Activated T-helper 1 cell treated with anti-CD3 and anti-CD28 coated beads, Interleukin-12 subunit alpha, Interleukin-12 subunit beta, Interleukin-2, Interleukin-4 antibody, amounts not matched to agents 30 ng/mL and 10 ng/mL and 1 ng/mL, durations not matched to agents 14 hours and 24 hours and 36 hours (primary cell): ENCODE data around the gene FASN. TPM values are rescaled to one million over a fixed set of nuclear protein-coding genes. Genes with fewer than 3 reads are reported as not detected.

Experiments used
- DNase-seq: peaks from one replicate; pipeline ENCODE4 v3.0.0; 2021; ENCODE audit warnings: low spot score
- H3K27ac Mint-ChIP-seq: one replicate; pipeline ENCODE4 v1.8.0; 2021; ENCODE audit warnings: mild to moderate bottlenecking, mixed read lengths
- H3K27me3 Mint-ChIP-seq: one replicate; pipeline ENCODE4 v1.8.0; 2022; ENCODE audit warnings: mild to moderate bottlenecking, moderate library complexity, mixed read lengths; ENCODE audit not compliant: insufficient read depth
- H3K36me3 Mint-ChIP-seq: one replicate; pipeline ENCODE4 v1.8.0; 2021; ENCODE audit warnings: low read depth, mixed read lengths
- H3K4me1 Mint-ChIP-seq: one replicate; pipeline ENCODE4 v1.8.0; 2021; ENCODE audit warnings: low read depth, mixed read lengths
- H3K4me3 Mint-ChIP-seq: one replicate; pipeline ENCODE4 v1.8.0; 2021; ENCODE audit warnings: mild to moderate bottlenecking, moderate library complexity, mixed read lengths
- H3K9me3 Mint-ChIP-seq: one replicate; pipeline ENCODE4 v1.8.0; 2021; ENCODE audit warnings: mixed read lengths
- intact Hi-C: fragments of 100-400 bp; cut with micrococcal nuclease; formaldehyde crosslinking; loops from one replicate; pipeline ENCODE4 v1.15.1; 2024
- total RNA-seq: library from RNA; stranded (reverse); gene quantifications from 2 replicates; pipeline ENCODE4 v1.2.3, GENCODE V29; 2022

FASN gene
- total RNA-seq, 1 donor from 2014 or later = 421 TPM

DNA sequence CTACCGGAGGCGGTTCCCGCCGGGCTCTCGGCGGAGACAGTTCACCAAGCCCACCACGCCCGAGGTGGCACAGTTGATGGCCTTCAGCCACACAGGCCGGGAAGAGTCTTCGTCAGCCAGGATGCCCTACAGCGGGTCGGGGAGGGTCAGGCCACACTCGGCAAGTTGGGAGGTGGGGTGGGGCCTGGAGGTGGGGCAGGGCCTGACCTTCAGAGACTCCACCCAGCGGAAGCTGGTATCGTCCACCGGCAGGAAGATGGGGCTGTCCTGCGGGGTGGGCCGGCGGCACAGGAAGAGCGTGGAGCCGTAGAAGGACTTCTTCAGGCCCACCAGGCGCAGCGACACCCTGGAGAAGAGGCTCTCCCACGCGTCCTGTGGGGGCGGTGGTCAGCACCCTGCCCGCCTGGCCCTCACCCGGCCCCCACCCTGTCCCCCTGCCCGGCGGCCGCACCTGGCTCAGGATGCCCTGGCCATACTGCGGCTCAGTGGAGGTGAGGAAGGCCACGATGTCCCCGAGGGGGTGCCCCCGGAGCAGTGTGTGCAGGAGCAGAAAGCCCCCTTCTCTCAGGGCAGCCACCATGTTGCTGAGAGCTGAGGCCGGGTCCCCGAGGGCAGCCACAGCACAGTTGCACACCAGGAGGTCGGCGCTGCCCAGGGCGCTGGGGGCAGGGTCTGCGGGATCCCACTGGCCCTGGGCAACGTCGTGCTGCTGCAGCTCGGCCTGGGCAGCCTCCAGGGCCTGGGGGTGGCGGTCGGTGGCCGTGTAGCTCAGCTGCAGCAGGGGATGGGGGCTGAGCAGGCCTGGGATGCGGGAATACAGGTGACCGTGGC is 12.8 kb downstream of the FASN start:
- no peak overlapping the region for H3K27ac Mint-ChIP-seq
- H3K4me1 Mint-ChIP-seq = no peaks in the 10 kb centered on the region
- H3K27me3 Mint-ChIP-seq = no peaks in the 10 kb centered on the region
- intact Hi-C loops = no loop called here
- DNase-seq = no peak
- H3K4me3 Mint-ChIP-seq = no peak overlapping the region
- H3K36me3 Mint-ChIP-seq = peaks cover 11% of the 10 kb centered on the region
- H3K9me3 Mint-ChIP-seq = no peaks in the 10 kb centered on the region

GRCh38 chr17:82084373-82085030 is 13.5 kb downstream of the FASN start:
- H3K4me3 Mint-ChIP-seq = no peak overlapping the region
- H3K4me1 Mint-ChIP-seq = no peaks in the 10 kb centered on the region
- H3K27ac Mint-ChIP-seq = no peak overlapping the region
- peaks cover 12% of the 10 kb centered on the region for H3K36me3 Mint-ChIP-seq
- H3K27me3 Mint-ChIP-seq = no peaks in the 10 kb centered on the region
- intact Hi-C loops = no loop called here
- no peaks in the 10 kb centered on the region for H3K9me3 Mint-ChIP-seq
- no peak for DNase-seq

DNA sequence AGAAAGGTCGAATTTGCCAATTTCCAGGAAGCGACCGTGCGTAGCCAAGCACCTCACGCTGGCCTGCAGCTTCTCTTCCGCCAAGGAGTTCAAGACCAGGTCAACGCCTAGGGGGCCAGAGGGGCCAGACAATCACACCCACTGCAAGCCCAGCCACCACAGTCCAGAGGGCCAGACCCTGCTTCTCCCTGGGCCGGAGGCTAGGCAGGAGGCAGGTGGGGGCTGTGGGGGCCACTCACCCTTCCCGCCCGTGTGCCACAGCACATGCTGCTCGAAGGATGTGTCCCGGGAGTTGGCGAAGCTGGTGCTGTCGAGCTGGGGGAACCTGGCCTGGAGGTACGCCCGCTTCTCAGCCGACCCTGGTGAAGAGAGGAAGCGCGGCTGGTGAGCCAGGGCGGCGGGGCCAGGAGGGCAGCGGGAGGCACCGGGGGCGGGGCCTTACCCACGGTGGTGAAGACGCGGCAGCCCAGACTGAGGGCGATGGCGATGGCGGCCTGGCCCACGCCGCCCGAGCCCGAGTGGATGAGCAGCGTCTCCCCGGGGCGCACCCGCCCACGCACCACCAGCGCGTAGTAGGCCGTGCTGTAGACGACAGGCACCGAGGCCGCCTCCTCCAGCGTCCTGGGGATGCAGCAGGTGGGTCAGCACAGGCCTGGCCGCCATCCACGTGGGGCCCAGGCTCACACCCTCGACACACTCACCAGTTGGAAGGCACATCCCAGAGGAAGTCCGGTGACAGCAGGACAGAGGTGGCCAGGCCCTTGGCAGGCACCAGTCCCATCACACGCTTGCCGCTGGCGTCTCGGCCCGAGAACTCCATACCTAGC is 14.3 kb downstream of the FASN start:
- intact Hi-C loops = no loop called here
- DNase-seq = no peak
- Mint-ChIP-seq H3K36me3 (peaks cover 12% of the 10 kb centered on the region), H3K4me3 (no peak overlapping the region), H3K4me1 (no peaks in the 10 kb centered on the region), H3K27ac (no peak overlapping the region), H3K27me3 (no peaks in the 10 kb centered on the region), H3K9me3 (no peaks in the 10 kb centered on the region)

DNA sequence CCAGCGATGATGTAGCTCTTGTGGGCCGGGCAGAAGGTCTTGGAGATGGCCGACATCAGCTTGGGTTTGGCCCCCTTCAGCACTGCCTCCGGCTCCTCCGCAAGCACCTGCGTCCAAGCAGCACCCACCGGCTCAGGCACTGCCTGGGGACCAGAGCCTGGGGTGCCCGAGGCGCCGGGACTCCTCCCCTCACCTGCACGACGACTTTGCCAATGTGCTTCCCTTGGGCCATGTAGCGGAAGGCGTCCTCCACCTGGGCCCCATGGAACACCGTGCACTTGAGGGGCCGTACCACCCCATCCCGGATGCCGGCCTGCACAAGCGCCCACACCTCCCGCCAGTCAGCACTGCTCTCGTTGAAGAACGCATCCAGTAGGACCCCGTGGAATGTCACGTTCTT is 15.0 kb downstream of the FASN start:
- intact Hi-C loops = no loop called here
- Mint-ChIP-seq H3K4me3 (no peak overlapping the region), H3K4me1 (no peaks in the 10 kb centered on the region), H3K9me3 (no peaks in the 10 kb centered on the region), H3K27ac (no peak overlapping the region), H3K36me3 (peaks cover 12% of the 10 kb centered on the region), H3K27me3 (no peaks in the 10 kb centered on the region)
- no peak for DNase-seq

GRCh38 chr17:82082456-82082855 is 15.6 kb downstream of the FASN start:
- intact Hi-C loops = no loop called here
- Mint-ChIP-seq H3K4me3 (no peak overlapping the region), H3K36me3 (peaks cover 12% of the 10 kb centered on the region), H3K4me1 (no peaks in the 10 kb centered on the region), H3K9me3 (no peaks in the 10 kb centered on the region), H3K27ac (no peak overlapping the region), H3K27me3 (no peaks in the 10 kb centered on the region)
- no peak for DNase-seq

DNA sequence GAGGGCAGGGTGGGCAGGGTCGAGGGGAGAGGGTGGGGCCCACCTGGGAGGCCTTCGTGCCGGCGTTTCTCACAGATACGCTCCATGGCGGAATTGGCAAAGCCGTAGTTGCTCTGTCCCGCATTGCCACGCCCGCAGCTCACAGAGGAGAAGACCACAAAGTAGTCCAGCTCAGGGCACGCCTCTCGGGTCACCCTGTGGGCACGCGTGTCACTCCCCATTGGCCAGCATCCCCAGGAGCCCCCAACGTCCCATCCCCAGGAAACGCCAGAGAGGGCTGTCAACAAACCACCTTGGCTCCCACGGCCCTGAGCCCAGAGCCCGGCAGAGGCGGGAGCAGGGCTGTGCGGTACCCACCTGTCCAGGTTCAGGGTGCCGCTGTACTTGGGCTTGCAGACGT is 16.1 kb downstream of the FASN start:
- no peak for DNase-seq
- Mint-ChIP-seq H3K27ac (no peak overlapping the region), H3K9me3 (no peaks in the 10 kb centered on the region), H3K4me3 (no peak overlapping the region), H3K27me3 (no peaks in the 10 kb centered on the region), H3K36me3 (peaks cover 12% of the 10 kb centered on the region), H3K4me1 (no peaks in the 10 kb centered on the region)
- intact Hi-C loops = no loop called here

- no peak for DNase-seq
- Mint-ChIP-seq H3K27ac (no peak overlapping the region), H3K4me1 (no peaks in the 10 kb centered on the region), H3K9me3 (no peaks in the 10 kb centered on the region), H3K27me3 (no peaks in the 10 kb centered on the region), H3K4me3 (no peak overlapping the region), H3K36me3 (peaks cover 12% of the 10 kb centered on the region)
- intact Hi-C loops = no loop called here
Measured at GRCh38 chr17:82081546-82081945, 16.5 kb downstream of the FASN start.

- no peak overlapping the region for H3K27ac Mint-ChIP-seq
- intact Hi-C loops = no loop called here
- peaks cover 12% of the 10 kb centered on the region for H3K36me3 Mint-ChIP-seq
- H3K4me3 Mint-ChIP-seq = no peak overlapping the region
- DNase-seq = no peak
- no peaks in the 10 kb centered on the region for H3K27me3 Mint-ChIP-seq
- H3K9me3 Mint-ChIP-seq = no peaks in the 10 kb centered on the region
- H3K4me1 Mint-ChIP-seq = no peaks in the 10 kb centered on the region
Measured at GRCh38 chr17:82080789-82081464, 17.1 kb downstream of the FASN start.

GRCh38 chr17:82080048-82080788 is 17.8 kb downstream of the FASN start:
- Mint-ChIP-seq H3K27ac (no peak overlapping the region), H3K4me3 (no peak overlapping the region), H3K27me3 (no peaks in the 10 kb centered on the region), H3K4me1 (no peaks in the 10 kb centered on the region), H3K9me3 (no peaks in the 10 kb centered on the region), H3K36me3 (peaks cover 12% of the 10 kb centered on the region)
- intact Hi-C loops = no loop called here
- no peak for DNase-seq

- H3K4me3 Mint-ChIP-seq = no peak overlapping the region
- H3K4me1 Mint-ChIP-seq = no peaks in the 10 kb centered on the region
- no peak for DNase-seq
- intact Hi-C loops = no loop called here
- H3K36me3 Mint-ChIP-seq = peaks cover 12% of the 10 kb centered on the region
- no peaks in the 10 kb centered on the region for H3K9me3 Mint-ChIP-seq
- H3K27me3 Mint-ChIP-seq = peaks cover 3% of the 10 kb centered on the region
- H3K27ac Mint-ChIP-seq = no peak overlapping the region
Measured at GRCh38 chr17:82079001-82079677, 18.9 kb downstream of the FASN start.

GRCh38 chr17:82078433-82078832 is 19.6 kb downstream of the FASN start:
- Mint-ChIP-seq H3K27ac (no peak overlapping the region), H3K4me3 (no peak overlapping the region), H3K9me3 (no peaks in the 10 kb centered on the region), H3K36me3 (peaks cover 11% of the 10 kb centered on the region), H3K4me1 (no peaks in the 10 kb centered on the region), H3K27me3 (peaks cover 6% of the 10 kb centered on the region)
- intact Hi-C loops = no loop called here
- DNase-seq = no peak
